Measurements from ENCODE around the gene CASP4.

CASP4 gene

GRCh38 chr11:104926771-104927611, 41.4 kb downstream of the CASP4 start:
- no peak for DNase-seq
- TF ChIP-seq POLR2A (IDR thresholded peaks at IDR 0.05; ENCODE audit: low read length) (no peak), GATA1 (IDR thresholded peaks at IDR 0.05; ENCODE audit: low read depth, low read length) (no peak)

GRCh38 chr11:104925850-104926249, 42.5 kb downstream of the CASP4 start:
- DNase-seq: no peak
- TF ChIP-seq POLR2A (IDR thresholded peaks at IDR 0.05; ENCODE audit: low read length) (no peak), GATA1 (IDR thresholded peaks at IDR 0.05; ENCODE audit: low read depth, low read length) (no peak)

GRCh38 chr11:104918113-104918824, 50.1 kb downstream of the CASP4 start:
- TF ChIP-seq GATA1 (IDR thresholded peaks at IDR 0.05; ENCODE audit: low read depth, low read length) (no peak), POLR2A (IDR thresholded peaks at IDR 0.05; ENCODE audit: low read length) (no peak)
- DNase-seq: no peak

- TF ChIP-seq POLR2A (IDR thresholded peaks at IDR 0.05; ENCODE audit: low read length) (no peak), GATA1 (IDR thresholded peaks at IDR 0.05; ENCODE audit: low read depth, low read length) (no peak)
- DNase-seq: no peak
These were observed 50.9 kb downstream of the CASP4 start for GRCh38 chr11:104917271-104918112.

- no peak for DNase-seq
- TF ChIP-seq POLR2A (IDR thresholded peaks at IDR 0.05; ENCODE audit: low read length) (no peak), GATA1 (IDR thresholded peaks at IDR 0.05; ENCODE audit: low read depth, low read length) (no peak)
These were observed 51.9 kb downstream of the CASP4 start for GRCh38 chr11:104916442-104916841.

GRCh38 chr11:104912102-104912501, 56.3 kb downstream of the CASP4 start:
- DNase-seq: no peak
- TF ChIP-seq POLR2A (IDR thresholded peaks at IDR 0.05; ENCODE audit: low read length) (no peak), GATA1 (IDR thresholded peaks at IDR 0.05; ENCODE audit: low read depth, low read length) (no peak)

- DNase-seq: no peak
- TF ChIP-seq POLR2A (IDR thresholded peaks at IDR 0.05; ENCODE audit: low read length) (no peak), GATA1 (IDR thresholded peaks at IDR 0.05; ENCODE audit: low read depth, low read length) (no peak)
These were observed 60.2 kb downstream of the CASP4 start for GRCh38 chr11:104908186-104908531.

- DNase-seq: no peak
These were observed 60.7 kb downstream of the CASP4 start for GRCh38 chr11:104907521-104908185.

GRCh38 chr11:104905271-104905670, 63.1 kb downstream of the CASP4 start:
- TF ChIP-seq GATA1 (IDR thresholded peaks at IDR 0.05; ENCODE audit: low read depth, low read length): no peak
- TF ChIP-seq POLR2A (IDR thresholded peaks at IDR 0.05; ENCODE audit: low read length): no peak
- DNase-seq: no peak

More at GRCh38 chr11:104907521-104908185, 60.7 kb downstream of the CASP4 start:
- TF ChIP-seq GATA1 (IDR thresholded peaks at IDR 0.05; ENCODE audit: low read depth, low read length): no peak
- TF ChIP-seq POLR2A (IDR thresholded peaks at IDR 0.05; ENCODE audit: low read length): no peak

- TF ChIP-seq GATA1 (IDR thresholded peaks at IDR 0.05; ENCODE audit: low read depth, low read length) (no peak), POLR2A (IDR thresholded peaks at IDR 0.05; ENCODE audit: low read length) (no peak)
- DNase-seq: no peak
These were observed 69.1 kb downstream of the CASP4 start for GRCh38 chr11:104899226-104899625.

- TF ChIP-seq POLR2A (IDR thresholded peaks at IDR 0.05; ENCODE audit: low read length) (no peak), GATA1 (IDR thresholded peaks at IDR 0.05; ENCODE audit: low read depth, low read length) (no peak)
- DNase-seq: no peak
These were observed 69.7 kb downstream of the CASP4 start for GRCh38 chr11:104898685-104899013.

GRCh38 chr11:104897891-104898684, 70.3 kb downstream of the CASP4 start, which contains the start of gene CASP12:
Gene CASP12 (minus strand): TSS chr11:104898460.
- DNase-seq: no peak
- TF ChIP-seq POLR2A (IDR thresholded peaks at IDR 0.05; ENCODE audit: low read length): no peak
- TF ChIP-seq GATA1 (IDR thresholded peaks at IDR 0.05; ENCODE audit: low read depth, low read length): no peak

- no peak for DNase-seq
- TF ChIP-seq GATA1 (IDR thresholded peaks at IDR 0.05; ENCODE audit: low read depth, low read length) (no peak), POLR2A (IDR thresholded peaks at IDR 0.05; ENCODE audit: low read length) (no peak)
These were observed 72.7 kb downstream of the CASP4 start for GRCh38 chr11:104895634-104896033.
